HCT116 (cell line): ENCODE measurements around the gene STIM2. TPM values are rescaled to one million over a fixed set of nuclear protein-coding genes. Genes with fewer than 3 reads are reported as not detected.

ENCODE experiments used
- ATAC-seq: fragments of 200-7000 bp; cut with Tn5 transposase; 2 replicates; pipeline ENCODE4 v1.9.1; 2020; ENCODE audit warnings: mild to moderate bottlenecking, moderate library complexity
- BruUV-seq: library from RNA; stranded (reverse); fragments of 400-500 nt; replicated peaks from 2 replicates; lab custom pipeline; 2021; lab: Mats Ljungman, UMichigan
- CTCF ChIA-PET: fragments of 300-600 bp; sonication (Branson Sonifier 250); formaldehyde crosslinking; loops from one replicate; lab custom pipeline; 2021; ENCODE audit warnings: antibody characterized with exemption; lab: Charles Lee
- POLR2A ChIA-PET: fragments of 300-600, 350-600 bp; sonication (Branson Sonifier 250); formaldehyde crosslinking; loops from one replicate; lab custom pipeline; 2021; ENCODE audit warnings: antibody characterized with exemption; lab: Charles Lee
- RAD21 ChIA-PET, 2 experiments: fragments of 300-600 bp; sonication (Branson Sonifier 250); formaldehyde crosslinking; loops; one replicate each; lab custom pipeline; 2023; ENCODE audit warnings: low total read pairs in 2 of 2; ENCODE audit not compliant: uncharacterized antibody in 2 of 2, unreplicated experiment in 2 of 2, low non-redundant PET in 1 of 2; lab: Charles Lee
- DNase-seq: peaks from one replicate; pipeline ENCODE4 v3.0.0-alpha.2; 2010; ENCODE audit warnings: low read depth, low spot score
- H2AFZ ChIP-seq: fragments of 200-600 bp; shearing (Covaris generic), sonication (generic); 2 replicates; pipeline ENCODE4 v1.6.1; 2017; ENCODE audit warnings: low read depth, mixed run types, mixed read lengths, antibody characterized with exemption, low read length; ENCODE audit not compliant: poor library complexity, severe bottlenecking
- H3K27ac ChIP-seq: 2 replicates; pipeline ENCODE4 v1.5.1; 2012; ENCODE audit warnings: low read depth, low read length
- H3K27me3 ChIP-seq: fragments of 200-600 bp; sonication (generic); 2 replicates; pipeline ENCODE4 v1.6.1; 2016; ENCODE audit warnings: mixed run types, low read length, mixed read lengths; ENCODE audit not compliant: insufficient read depth
- H3K36me3 ChIP-seq, 2 experiments: fragments of 200-500 bp in 1 of 2; fragments of 200-600 bp in 1 of 2; sonication (Bioruptor generic) in 1 of 2; sonication (generic) in 1 of 2; 2 replicates each; pipeline versions ENCODE4 v1.5.1 to v1.6.1; 2014 to 2016; ENCODE audit warnings: low read length in 2 of 2, inconsistent platforms in 1 of 2, mixed read lengths in 1 of 2, mixed run types in 1 of 2; ENCODE audit not compliant: insufficient read depth in 2 of 2, control insufficient read depth in 1 of 2
- H3K4me1 ChIP-seq, 2 experiments: fragments of 200-600 bp in 1 of 2; sonication (generic) in 1 of 2; 2 replicates each; pipeline versions ENCODE4 v1.5.1 to v1.6.1; 2012 to 2017; ENCODE audit warnings: low read length in 2 of 2, inconsistent platforms in 1 of 2, mild to moderate bottlenecking in 1 of 2, mixed read lengths in 1 of 2, mixed run types in 1 of 2, moderate library complexity in 1 of 2; ENCODE audit not compliant: insufficient read depth in 2 of 2, control insufficient read depth in 1 of 2
- H3K4me2 ChIP-seq: fragments of 200-600 bp; sonication (generic); 2 replicates; pipeline ENCODE4 v1.6.1; 2017; ENCODE audit warnings: mixed run types, low read length, mixed read lengths
- H3K4me3 ChIP-seq, 2 experiments: fragments of 200-600 bp in 1 of 2; sonication (generic) in 1 of 2; replicated peaks in 1 of 2; 2 replicates each; pipeline ENCODE4 v1.5.1; 2011 to 2016; ENCODE audit warnings: low read length in 2 of 2, control low read depth in 1 of 2, low read depth in 1 of 2, mild to moderate bottlenecking in 1 of 2, mixed read lengths in 1 of 2, mixed run types in 1 of 2
- H3K79me2 ChIP-seq: fragments of 200-600 bp; sonication (generic); 2 replicates; pipeline ENCODE4 v1.6.1; 2017; ENCODE audit warnings: mild to moderate bottlenecking, mixed run types, low read length, moderate library complexity, mixed read lengths; ENCODE audit not compliant: insufficient read depth
- H3K9ac ChIP-seq: fragments of 200-600 bp; sonication (generic); 2 replicates; pipeline ENCODE4 v1.6.1; 2016; ENCODE audit warnings: low read length, mixed read lengths
- H3K9me2 ChIP-seq: fragments of 200-600 bp; sonication (generic), shearing (Covaris generic); 2 replicates; pipeline ENCODE4 v1.6.1; 2017; ENCODE audit warnings: mixed run types, mild to moderate bottlenecking, moderate library complexity; ENCODE audit not compliant: insufficient read depth
- H3K9me3 ChIP-seq, 2 experiments: fragments of 200-500 bp in 1 of 2; fragments of 200-600 bp in 1 of 2; sonication (Bioruptor generic) in 1 of 2; sonication (generic) in 1 of 2; 2 replicates each; pipeline ENCODE4 v1.6.1; 2014 to 2017; ENCODE audit warnings: low read length in 2 of 2, mixed read lengths in 2 of 2, inconsistent platforms in 1 of 2, low read depth in 1 of 2, mild to moderate bottlenecking in 1 of 2, mixed run types in 1 of 2, moderate library complexity in 1 of 2; ENCODE audit not compliant: control insufficient read depth in 1 of 2, insufficient read depth in 1 of 2
- H4K20me1 ChIP-seq: fragments of 200-600 bp; sonication (generic), shearing (Covaris generic); 2 replicates; pipeline ENCODE4 v1.6.1; 2017; ENCODE audit warnings: mixed run types, mild to moderate bottlenecking, moderate library complexity; ENCODE audit not compliant: insufficient read depth
- CBX3 ChIP-seq: IDR thresholded peaks from 2 replicates; pipeline ENCODE4 v1.6.1; 2012; ENCODE audit warnings: low read depth
- CEBPB ChIP-seq: IDR thresholded peaks from 2 replicates; pipeline ENCODE4 v1.6.1; 2012; ENCODE audit warnings: low read depth
- EGR1 ChIP-seq: IDR thresholded peaks from 2 replicates; pipeline ENCODE4 v1.6.1; 2012; ENCODE audit warnings: low read depth
- ELF1 ChIP-seq: IDR thresholded peaks from 2 replicates; pipeline ENCODE4 v1.6.1; 2012; ENCODE audit warnings: low read depth, borderline replicate concordance
- JUND ChIP-seq: IDR thresholded peaks from 2 replicates; pipeline ENCODE4 v1.6.1; 2012
- POLR2A ChIP-seq: IDR thresholded peaks from 2 replicates; pipeline ENCODE4 v1.7.0; 2011; ENCODE audit warnings: borderline replicate concordance; ENCODE audit not compliant: insufficient read depth, insufficient read length; ENCODE audit errors: extremely low read depth
- SP1 ChIP-seq: IDR thresholded peaks from 2 replicates; pipeline ENCODE4 v1.6.1; 2012; ENCODE audit warnings: low read depth
- TCF7L2 ChIP-seq: IDR thresholded peaks from 2 replicates; pipeline ENCODE4 v1.7.0; 2011; ENCODE audit warnings: borderline replicate concordance, inconsistent platforms; ENCODE audit not compliant: insufficient read depth, insufficient read length; ENCODE audit errors: extremely low read depth
- ZFX ChIP-seq: fragments of 450-650 bp; IDR thresholded peaks from 2 replicates; pipeline ENCODE4 v1.6.1; 2017
- ZNF274 ChIP-seq: fragments of 200-500 bp; sonication (Bioruptor generic); IDR thresholded peaks from 2 replicates; pipeline ENCODE4 v1.6.1; 2014; ENCODE audit warnings: mild to moderate bottlenecking, low read depth, low read length, inconsistent platforms
- intact Hi-C: fragments of 100-400 bp; cut with micrococcal nuclease; formaldehyde crosslinking; loops from 2 replicates; pipeline ENCODE4 v1.10.0; 2022
- total RNA-seq: library from RNA; stranded (reverse); gene quantifications from one replicate; pipeline ENCODE4 v1.2.1, GENCODE V29; 2021; ENCODE audit not compliant: unreplicated experiment
- TF ChIP-seq, protein P1 (sequence below): IDR thresholded peaks from 2 replicates; pipeline ENCODE4 v1.6.1; 2012; ENCODE audit warnings: low read depth
- TF ChIP-seq, protein P2 (sequence below): IDR thresholded peaks from 2 replicates; pipeline ENCODE4 v1.6.1; 2011; ENCODE audit warnings: mild to moderate bottlenecking, low read length, moderate library complexity; ENCODE audit not compliant: insufficient replicate concordance; ENCODE audit errors: extremely low read depth
- TF ChIP-seq, protein P3 (sequence below): IDR thresholded peaks from 2 replicates; pipeline ENCODE4 v1.6.1; 2012
- TF ChIP-seq, protein P4 (sequence below), 3 experiments: fragments of 200-600 bp in 1 of 3; sonication (generic) in 1 of 3; IDR thresholded peaks in 2 of 3; conservative IDR thresholded peaks in 1 of 3; 2 replicates each; pipeline ENCODE4 v1.5.1; 2012 to 2017; ENCODE audit warnings: low read depth in 2 of 3, low read length in 2 of 3, antibody characterized with exemption in 1 of 3, borderline replicate concordance in 1 of 3, control low read depth in 1 of 3, mild to moderate bottlenecking in 1 of 3, mixed read lengths in 1 of 3, mixed run types in 1 of 3, moderate library complexity in 1 of 3; ENCODE audit not compliant: insufficient read depth in 1 of 3
- TF ChIP-seq, protein P5 (sequence below): IDR thresholded peaks from 2 replicates; pipeline ENCODE4 v1.6.1; 2012

STIM2 gene
- total RNA-seq, 1 experiment from 2014 or later: 65.9 TPM

DNA sequence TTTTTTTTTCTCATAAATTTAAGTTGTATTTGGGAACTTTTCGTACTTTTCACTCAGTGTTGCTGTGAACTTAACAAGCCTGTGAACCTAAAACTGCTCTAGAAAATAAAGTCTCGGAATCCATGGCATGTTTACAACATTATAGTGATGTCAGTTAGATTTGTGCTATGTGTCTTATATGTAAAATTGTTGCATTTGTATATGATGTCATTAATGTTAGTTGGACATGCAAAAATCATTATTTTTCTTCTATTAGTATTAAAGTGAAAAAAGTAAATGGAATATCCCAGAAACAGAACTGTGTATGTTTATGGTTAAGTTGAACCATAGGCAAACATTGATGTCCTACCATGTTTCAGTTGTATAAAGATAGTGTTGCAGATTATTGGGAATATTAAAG lies 85.2 kb downstream of the STIM2 start:
- Histone ChIP-seq H3K4me2 (no peak overlapping the region), H3K9ac (no peak overlapping the region), H3K9me2 (no peaks in the 10 kb centered on the region), H3K27ac (no peak overlapping the region)
- DNase-seq: no peak
- TF ChIP-seq, protein P1, sequence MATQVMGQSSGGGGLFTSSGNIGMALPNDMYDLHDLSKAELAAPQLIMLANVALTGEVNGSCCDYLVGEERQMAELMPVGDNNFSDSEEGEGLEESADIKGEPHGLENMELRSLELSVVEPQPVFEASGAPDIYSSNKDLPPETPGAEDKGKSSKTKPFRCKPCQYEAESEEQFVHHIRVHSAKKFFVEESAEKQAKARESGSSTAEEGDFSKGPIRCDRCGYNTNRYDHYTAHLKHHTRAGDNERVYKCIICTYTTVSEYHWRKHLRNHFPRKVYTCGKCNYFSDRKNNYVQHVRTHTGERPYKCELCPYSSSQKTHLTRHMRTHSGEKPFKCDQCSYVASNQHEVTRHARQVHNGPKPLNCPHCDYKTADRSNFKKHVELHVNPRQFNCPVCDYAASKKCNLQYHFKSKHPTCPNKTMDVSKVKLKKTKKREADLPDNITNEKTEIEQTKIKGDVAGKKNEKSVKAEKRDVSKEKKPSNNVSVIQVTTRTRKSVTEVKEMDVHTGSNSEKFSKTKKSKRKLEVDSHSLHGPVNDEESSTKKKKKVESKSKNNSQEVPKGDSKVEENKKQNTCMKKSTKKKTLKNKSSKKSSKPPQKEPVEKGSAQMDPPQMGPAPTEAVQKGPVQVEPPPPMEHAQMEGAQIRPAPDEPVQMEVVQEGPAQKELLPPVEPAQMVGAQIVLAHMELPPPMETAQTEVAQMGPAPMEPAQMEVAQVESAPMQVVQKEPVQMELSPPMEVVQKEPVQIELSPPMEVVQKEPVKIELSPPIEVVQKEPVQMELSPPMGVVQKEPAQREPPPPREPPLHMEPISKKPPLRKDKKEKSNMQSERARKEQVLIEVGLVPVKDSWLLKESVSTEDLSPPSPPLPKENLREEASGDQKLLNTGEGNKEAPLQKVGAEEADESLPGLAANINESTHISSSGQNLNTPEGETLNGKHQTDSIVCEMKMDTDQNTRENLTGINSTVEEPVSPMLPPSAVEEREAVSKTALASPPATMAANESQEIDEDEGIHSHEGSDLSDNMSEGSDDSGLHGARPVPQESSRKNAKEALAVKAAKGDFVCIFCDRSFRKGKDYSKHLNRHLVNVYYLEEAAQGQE: no peak
- TF ChIP-seq, protein P2, sequence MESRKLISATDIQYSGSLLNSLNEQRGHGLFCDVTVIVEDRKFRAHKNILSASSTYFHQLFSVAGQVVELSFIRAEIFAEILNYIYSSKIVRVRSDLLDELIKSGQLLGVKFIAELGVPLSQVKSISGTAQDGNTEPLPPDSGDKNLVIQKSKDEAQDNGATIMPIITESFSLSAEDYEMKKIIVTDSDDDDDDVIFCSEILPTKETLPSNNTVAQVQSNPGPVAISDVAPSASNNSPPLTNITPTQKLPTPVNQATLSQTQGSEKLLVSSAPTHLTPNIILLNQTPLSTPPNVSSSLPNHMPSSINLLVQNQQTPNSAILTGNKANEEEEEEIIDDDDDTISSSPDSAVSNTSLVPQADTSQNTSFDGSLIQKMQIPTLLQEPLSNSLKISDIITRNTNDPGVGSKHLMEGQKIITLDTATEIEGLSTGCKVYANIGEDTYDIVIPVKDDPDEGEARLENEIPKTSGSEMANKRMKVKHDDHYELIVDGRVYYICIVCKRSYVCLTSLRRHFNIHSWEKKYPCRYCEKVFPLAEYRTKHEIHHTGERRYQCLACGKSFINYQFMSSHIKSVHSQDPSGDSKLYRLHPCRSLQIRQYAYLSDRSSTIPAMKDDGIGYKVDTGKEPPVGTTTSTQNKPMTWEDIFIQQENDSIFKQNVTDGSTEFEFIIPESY: no peak
- TF ChIP-seq POLR2A (no peak), JUND (no peak), ZFX (no peak), ELF1 (no peak), CEBPB (no peak), SP1 (no peak), CBX3 (no peak), ZNF274 (no peak), EGR1 (no peak), TCF7L2 (no peak)
- TF ChIP-seq, protein P3, sequence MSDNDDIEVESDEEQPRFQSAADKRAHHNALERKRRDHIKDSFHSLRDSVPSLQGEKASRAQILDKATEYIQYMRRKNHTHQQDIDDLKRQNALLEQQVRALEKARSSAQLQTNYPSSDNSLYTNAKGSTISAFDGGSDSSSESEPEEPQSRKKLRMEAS: no peak
- TF ChIP-seq, protein P4, sequence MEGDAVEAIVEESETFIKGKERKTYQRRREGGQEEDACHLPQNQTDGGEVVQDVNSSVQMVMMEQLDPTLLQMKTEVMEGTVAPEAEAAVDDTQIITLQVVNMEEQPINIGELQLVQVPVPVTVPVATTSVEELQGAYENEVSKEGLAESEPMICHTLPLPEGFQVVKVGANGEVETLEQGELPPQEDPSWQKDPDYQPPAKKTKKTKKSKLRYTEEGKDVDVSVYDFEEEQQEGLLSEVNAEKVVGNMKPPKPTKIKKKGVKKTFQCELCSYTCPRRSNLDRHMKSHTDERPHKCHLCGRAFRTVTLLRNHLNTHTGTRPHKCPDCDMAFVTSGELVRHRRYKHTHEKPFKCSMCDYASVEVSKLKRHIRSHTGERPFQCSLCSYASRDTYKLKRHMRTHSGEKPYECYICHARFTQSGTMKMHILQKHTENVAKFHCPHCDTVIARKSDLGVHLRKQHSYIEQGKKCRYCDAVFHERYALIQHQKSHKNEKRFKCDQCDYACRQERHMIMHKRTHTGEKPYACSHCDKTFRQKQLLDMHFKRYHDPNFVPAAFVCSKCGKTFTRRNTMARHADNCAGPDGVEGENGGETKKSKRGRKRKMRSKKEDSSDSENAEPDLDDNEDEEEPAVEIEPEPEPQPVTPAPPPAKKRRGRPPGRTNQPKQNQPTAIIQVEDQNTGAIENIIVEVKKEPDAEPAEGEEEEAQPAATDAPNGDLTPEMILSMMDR (IDR thresholded peaks at IDR 0.05 in 2 of 3, conservative IDR thresholded peaks at IDR 0.05 in 1 of 3; ENCODE audit: borderline replicate concordance in 1 of 3, insufficient read depth in 1 of 3, low read depth in 2 of 3, low read length in 2 of 3): no peak
- TF ChIP-seq, protein P5, sequence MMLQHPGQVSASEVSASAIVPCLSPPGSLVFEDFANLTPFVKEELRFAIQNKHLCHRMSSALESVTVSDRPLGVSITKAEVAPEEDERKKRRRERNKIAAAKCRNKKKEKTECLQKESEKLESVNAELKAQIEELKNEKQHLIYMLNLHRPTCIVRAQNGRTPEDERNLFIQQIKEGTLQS: no peak
- TF ChIP-seq, all 23 proteins: peak for 0
- Histone ChIP-seq H3K9me3 (no peaks in the 10 kb centered on the region), H3K79me2 (peaks cover 10% of the 10 kb centered on the region), H3K27me3 (no peaks in the 10 kb centered on the region), H4K20me1 (no peaks in the 10 kb centered on the region; the same call in 1 of the 2 replicates), H2AFZ (no peak overlapping the region), H3K4me1 (no peaks in the 10 kb centered on the region), H3K36me3 (no peaks in the 10 kb centered on the region), H3K4me3 (no peak overlapping the region)
- CTCF ChIA-PET: no interaction called here
- intact Hi-C loops: no loop called here
- ATAC-seq: no peak
- RAD21 ChIA-PET: no interaction called here
- POLR2A ChIA-PET: no interaction called here
- no TSS peak for BruUV-seq
